HEK293 (cell line): Measurements from ENCODE around the gene CLTB.

Experiments
- ZNF350 ChIP-seq: fragments of 450-650 bp; formaldehyde crosslinking; IDR thresholded peaks from 2 replicates; pipeline ENCODE4 v1.5.0; 2017; ENCODE audit warnings: missing biosample characterization, mild to moderate bottlenecking, missing genetic modification characterization
- TF ChIP-seq, protein P1 (sequence below): fragments of 450-650 bp; formaldehyde crosslinking; IDR thresholded peaks from 2 replicates; pipeline ENCODE4 v1.5.1; 2016; ENCODE audit warnings: missing biosample characterization, missing genetic modification characterization, low read depth

DNA sequence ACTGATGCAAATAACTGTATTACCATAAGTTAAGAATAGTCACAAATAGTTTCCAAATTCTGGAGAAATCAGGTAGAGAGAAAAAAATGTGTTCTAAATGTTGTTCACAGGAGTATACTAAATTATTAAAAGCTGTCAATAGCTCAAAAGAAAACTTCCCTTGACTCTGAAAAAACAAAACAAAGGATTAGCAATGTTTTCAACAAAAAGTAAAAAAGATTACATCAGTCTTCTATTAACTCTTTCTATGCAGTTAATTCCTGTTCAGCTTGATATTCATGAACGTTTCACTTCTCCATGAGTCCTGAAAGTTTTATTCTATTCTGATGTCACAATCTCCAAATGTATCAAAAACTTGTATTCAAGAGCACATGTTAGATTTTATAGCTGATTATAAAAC, 9.5 kb upstream of the CLTB start:
- TF ChIP-seq, protein P1, sequence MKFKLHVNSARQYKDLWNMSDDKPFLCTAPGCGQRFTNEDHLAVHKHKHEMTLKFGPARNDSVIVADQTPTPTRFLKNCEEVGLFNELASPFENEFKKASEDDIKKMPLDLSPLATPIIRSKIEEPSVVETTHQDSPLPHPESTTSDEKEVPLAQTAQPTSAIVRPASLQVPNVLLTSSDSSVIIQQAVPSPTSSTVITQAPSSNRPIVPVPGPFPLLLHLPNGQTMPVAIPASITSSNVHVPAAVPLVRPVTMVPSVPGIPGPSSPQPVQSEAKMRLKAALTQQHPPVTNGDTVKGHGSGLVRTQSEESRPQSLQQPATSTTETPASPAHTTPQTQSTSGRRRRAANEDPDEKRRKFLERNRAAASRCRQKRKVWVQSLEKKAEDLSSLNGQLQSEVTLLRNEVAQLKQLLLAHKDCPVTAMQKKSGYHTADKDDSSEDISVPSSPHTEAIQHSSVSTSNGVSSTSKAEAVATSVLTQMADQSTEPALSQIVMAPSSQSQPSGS (tag by site-specific recombination), result no peak
- no peak for TF ChIP-seq ZNF350 (tag by site-specific recombination)
